ENCODE data around the gene RASGEF1C. TPM values are rescaled to one million over a fixed set of nuclear protein-coding genes. Genes with fewer than 3 reads are reported as not detected.

The RASGEF1C gene
- total RNA-seq, 2 experiments from 2014 or later = not detected

- no peaks in the 10 kb centered on the region for H3K9me3 Mint-ChIP-seq
- H3K36me3 Mint-ChIP-seq (ENCODE audit: low read depth) = no peaks in the 10 kb centered on the region
- ChIA-PET POLR2A (no interaction called here), CTCF (no interaction called here)
- peaks cover 2% of the 10 kb centered on the region for H3K27me3 Mint-ChIP-seq
- DNase-seq = no peak
- no peak overlapping the region for H3K27ac Mint-ChIP-seq
- no peak overlapping the region for H3K4me3 Mint-ChIP-seq
- H3K4me1 Mint-ChIP-seq = no peaks in the 10 kb centered on the region
These were observed 53.6 kb downstream of the RASGEF1C start for GRCh38 chr5:180155365-180155926.

DNA sequence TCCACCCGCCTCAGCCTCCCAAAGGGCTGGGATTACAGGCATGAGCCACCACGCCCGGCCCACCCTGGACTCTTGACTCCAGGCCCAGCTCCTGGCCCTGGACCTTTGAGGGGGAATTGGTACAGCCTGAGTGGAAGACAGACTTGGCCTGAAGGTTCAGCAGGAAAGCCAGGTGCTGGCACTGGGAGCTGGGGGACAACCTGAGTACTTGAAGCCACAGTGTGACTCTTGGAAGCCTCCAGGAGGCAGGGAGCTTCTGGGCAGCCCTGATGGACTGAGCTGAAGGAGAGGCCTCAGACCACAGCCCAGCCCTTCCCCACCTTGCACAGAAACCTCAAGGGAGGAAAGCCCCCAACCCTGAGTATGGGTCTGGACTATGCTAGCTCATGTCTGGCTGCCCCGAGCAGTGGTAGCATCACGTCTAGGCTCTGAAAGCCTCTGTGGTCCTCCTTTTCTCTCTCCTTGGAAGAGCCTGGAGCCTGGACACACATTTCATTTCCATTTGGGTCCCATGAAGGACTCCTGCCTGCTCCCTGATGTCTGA lies 54.1 kb downstream of the RASGEF1C start:
- Mint-ChIP-seq H3K36me3 (ENCODE audit: low read depth) (no peaks in the 10 kb centered on the region), H3K4me3 (no peak overlapping the region), H3K9me3 (peaks cover 2% of the 10 kb centered on the region), H3K4me1 (no peaks in the 10 kb centered on the region), H3K27me3 (peaks cover 4% of the 10 kb centered on the region), H3K27ac (no peak overlapping the region)
- CTCF ChIA-PET = no interaction called here
- POLR2A ChIA-PET = no interaction called here
- no peak for DNase-seq

DNA sequence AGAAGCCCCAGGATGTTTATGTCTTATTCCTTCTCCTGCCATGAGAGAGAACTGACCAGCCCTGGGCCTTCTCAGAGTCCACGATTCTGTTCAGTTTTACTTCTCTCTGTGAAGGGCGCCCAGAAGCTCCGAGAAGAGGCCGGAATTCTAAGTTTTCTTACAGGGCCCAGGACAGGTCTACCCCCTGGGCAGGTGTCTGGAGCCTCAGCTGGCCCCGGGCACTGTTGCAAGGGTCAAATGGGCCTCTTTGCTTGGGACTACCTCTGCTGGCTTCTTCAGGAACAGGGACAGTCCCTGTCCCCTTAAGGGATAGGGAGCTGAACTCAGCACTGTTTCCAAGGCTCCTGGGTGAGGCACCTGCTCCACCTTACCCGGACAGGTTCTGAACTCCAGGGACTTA lies 55.0 kb downstream of the RASGEF1C start:
- no peak overlapping the region for H3K27ac Mint-ChIP-seq
- CTCF ChIA-PET = no interaction called here

GRCh38 chr5:180153099-180153498 lies 55.9 kb downstream of the RASGEF1C start:
- no peak for DNase-seq
- Mint-ChIP-seq H3K4me3 (no peak overlapping the region), H3K4me1 (no peaks in the 10 kb centered on the region), H3K27me3 (peaks cover 12% of the 10 kb centered on the region), H3K27ac (no peak overlapping the region), H3K9me3 (peaks cover 10% of the 10 kb centered on the region), H3K36me3 (ENCODE audit: low read depth) (no peaks in the 10 kb centered on the region)
- ChIA-PET POLR2A (no interaction called here), CTCF (no interaction called here)

More for the DNA sequence above, 55.0 kb downstream of the RASGEF1C start:
- Mint-ChIP-seq H3K36me3 (ENCODE audit: low read depth) (no peaks in the 10 kb centered on the region), H3K4me1 (no peaks in the 10 kb centered on the region), H3K9me3 (peaks cover 6% of the 10 kb centered on the region), H3K4me3 (no peak overlapping the region), H3K27me3 (peaks cover 8% of the 10 kb centered on the region)
- DNase-seq = no peak
- POLR2A ChIA-PET = no interaction called here

- no peak for DNase-seq
- H3K4me1 Mint-ChIP-seq = no peaks in the 10 kb centered on the region
- H3K27me3 Mint-ChIP-seq = peaks cover 21% of the 10 kb centered on the region
- H3K36me3 Mint-ChIP-seq (ENCODE audit: low read depth) = no peaks in the 10 kb centered on the region
- H3K9me3 Mint-ChIP-seq = peaks cover 13% of the 10 kb centered on the region
- H3K4me3 Mint-ChIP-seq = no peak overlapping the region
- ChIA-PET POLR2A (no interaction called here), CTCF (no interaction called here)
- H3K27ac Mint-ChIP-seq = no peak overlapping the region
These were observed 65.2 kb downstream of the RASGEF1C start for GRCh38 chr5:180143656-180144364.

- H3K27me3 Mint-ChIP-seq = peaks cover 18% of the 10 kb centered on the region
- no peak overlapping the region for H3K4me3 Mint-ChIP-seq
- peaks cover 9% of the 10 kb centered on the region for H3K9me3 Mint-ChIP-seq
- no peaks in the 10 kb centered on the region for H3K4me1 Mint-ChIP-seq
- ChIA-PET CTCF (no interaction called here), POLR2A (no interaction called here)
- H3K36me3 Mint-ChIP-seq (ENCODE audit: low read depth) = no peaks in the 10 kb centered on the region
- no peak for DNase-seq
- no peak overlapping the region for H3K27ac Mint-ChIP-seq
These were observed 66.0 kb downstream of the RASGEF1C start for GRCh38 chr5:180142824-180143610.

- Mint-ChIP-seq H3K4me3 (no peak overlapping the region), H3K4me1 (no peaks in the 10 kb centered on the region), H3K9me3 (peaks cover 7% of the 10 kb centered on the region)
These were observed 66.8 kb downstream of the RASGEF1C start for GRCh38 chr5:180142021-180142765.

DNA sequence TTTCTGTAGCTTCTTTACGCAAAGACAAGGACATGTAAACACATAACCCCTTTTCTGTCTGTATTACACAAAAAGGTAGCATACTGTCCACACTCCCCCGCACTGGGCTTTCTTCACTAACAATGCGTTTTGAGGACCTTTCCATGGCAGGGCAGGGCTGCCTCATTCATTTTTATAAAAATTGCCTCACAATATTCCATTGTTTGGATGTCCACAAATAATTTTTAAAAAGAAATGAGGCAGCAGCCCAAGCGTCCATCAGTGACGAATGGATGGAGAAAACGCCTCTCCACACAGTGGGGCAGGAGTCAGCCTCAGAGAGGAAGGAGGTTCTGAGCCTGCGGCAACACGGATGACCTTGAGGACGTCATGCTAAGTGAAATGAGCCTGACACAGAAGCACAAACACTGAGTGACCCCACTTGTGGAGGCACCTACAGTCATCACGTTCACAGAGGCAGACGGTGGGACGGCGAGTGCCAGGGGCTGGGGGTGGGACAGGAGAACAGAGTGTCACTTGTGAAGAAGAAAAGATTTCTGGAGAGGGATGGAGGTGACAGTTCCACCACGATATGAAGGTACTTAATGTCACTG lies 67.8 kb downstream of the RASGEF1C start:
- ChIA-PET CTCF (no interaction called here), POLR2A (no interaction called here)
- no peak for DNase-seq
- Mint-ChIP-seq H3K27ac (no peak overlapping the region), H3K27me3 (peaks cover 6% of the 10 kb centered on the region), H3K36me3 (ENCODE audit: low read depth) (no peaks in the 10 kb centered on the region), H3K4me1 (no peaks in the 10 kb centered on the region), H3K9me3 (peaks cover under 1% of the 10 kb centered on the region), H3K4me3 (no peak overlapping the region)

More at GRCh38 chr5:180142021-180142765, 66.8 kb downstream of the RASGEF1C start:
- Mint-ChIP-seq H3K27ac (no peak overlapping the region), H3K36me3 (ENCODE audit: low read depth) (no peaks in the 10 kb centered on the region), H3K27me3 (peaks cover 12% of the 10 kb centered on the region)
- CTCF ChIA-PET = no interaction called here
- DNase-seq = no peak
- POLR2A ChIA-PET = no interaction called here

- H3K27me3 Mint-ChIP-seq = no peaks in the 10 kb centered on the region
- POLR2A ChIA-PET = no interaction called here
- no peaks in the 10 kb centered on the region for H3K9me3 Mint-ChIP-seq
- no peaks in the 10 kb centered on the region for H3K4me1 Mint-ChIP-seq
- CTCF ChIA-PET = no interaction called here
- H3K36me3 Mint-ChIP-seq (ENCODE audit: low read depth) = no peaks in the 10 kb centered on the region
- H3K27ac Mint-ChIP-seq = no peak overlapping the region
- no peak overlapping the region for H3K4me3 Mint-ChIP-seq
- DNase-seq = peak; percentile 2
These were observed 68.4 kb downstream of the RASGEF1C start for GRCh38 chr5:180140571-180140970.

- Mint-ChIP-seq H3K27ac (no peak overlapping the region), H3K4me3 (no peak overlapping the region), H3K36me3 (ENCODE audit: low read depth) (no peaks in the 10 kb centered on the region), H3K27me3 (no peaks in the 10 kb centered on the region), H3K4me1 (peaks cover 4% of the 10 kb centered on the region), H3K9me3 (no peaks in the 10 kb centered on the region)
- ChIA-PET CTCF (no interaction called here), POLR2A (no interaction called here)
- peak; percentile 0 for DNase-seq
These were observed 68.9 kb downstream of the RASGEF1C start for GRCh38 chr5:180140079-180140554.

DNA sequence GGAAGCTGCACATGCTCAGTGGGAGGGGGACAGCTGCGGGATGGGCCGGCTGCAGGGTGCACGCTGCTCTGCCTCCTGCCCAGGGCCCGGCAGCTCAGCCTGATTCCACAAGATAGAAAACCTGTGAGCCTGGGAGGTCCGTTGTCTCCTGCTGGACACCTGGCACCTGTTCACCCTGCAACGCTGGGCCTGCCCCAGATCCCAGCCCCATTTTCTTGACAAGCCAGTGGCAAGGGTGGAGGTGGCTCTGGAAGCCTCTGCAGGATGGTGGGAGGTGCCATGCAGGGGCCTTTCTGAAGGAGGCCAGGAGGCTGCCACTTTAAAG lies 69.3 kb downstream of the RASGEF1C start:
- H3K36me3 Mint-ChIP-seq (ENCODE audit: low read depth) = no peaks in the 10 kb centered on the region
- ChIA-PET POLR2A (no interaction called here), CTCF (no interaction called here)
- no peak overlapping the region for H3K4me3 Mint-ChIP-seq
- H3K27ac Mint-ChIP-seq = no peak overlapping the region
- no peaks in the 10 kb centered on the region for H3K9me3 Mint-ChIP-seq
- peaks cover 8% of the 10 kb centered on the region for H3K4me1 Mint-ChIP-seq
- no peak for DNase-seq
- no peaks in the 10 kb centered on the region for H3K27me3 Mint-ChIP-seq

DNA sequence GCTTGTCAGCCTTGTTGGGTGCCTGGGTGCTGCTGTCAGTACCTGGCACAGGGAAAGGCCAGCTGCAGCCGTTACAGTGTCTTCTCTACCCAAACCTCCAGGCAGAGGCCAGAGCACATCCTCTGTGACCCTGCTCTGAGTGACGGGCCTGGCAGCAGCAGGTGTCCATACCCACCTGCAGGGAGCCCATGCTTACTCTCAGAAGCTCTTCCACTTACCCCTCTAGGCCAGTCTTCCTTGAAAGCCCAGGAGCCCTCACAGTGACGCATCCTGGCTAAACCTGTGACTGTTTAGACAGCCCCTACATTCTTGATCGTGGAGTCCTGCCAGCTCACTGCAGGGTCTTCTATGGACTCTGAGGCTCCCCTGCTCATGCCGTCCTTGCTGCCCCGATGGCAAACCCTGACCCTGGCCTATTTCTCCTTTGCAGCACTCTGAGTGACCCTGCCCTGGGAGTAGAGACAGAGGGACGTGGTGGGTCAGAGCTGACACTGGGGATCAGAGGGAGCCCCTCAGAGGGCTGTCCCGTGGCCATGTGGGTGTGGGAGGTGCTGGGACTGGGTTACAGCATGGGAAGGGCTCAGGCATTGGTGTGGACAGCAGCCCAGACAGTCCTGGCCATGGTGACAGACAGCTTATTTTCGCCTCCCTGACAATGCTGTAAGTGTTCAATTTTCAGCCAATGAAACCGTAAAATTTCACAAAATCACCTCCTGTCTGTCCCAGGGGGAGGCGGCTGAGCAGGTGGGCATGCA lies 69.9 kb downstream of the RASGEF1C start:
- no peaks in the 10 kb centered on the region for H3K9me3 Mint-ChIP-seq
- CTCF ChIA-PET = no interaction called here
- DNase-seq = peak; percentile 1
- peaks cover 9% of the 10 kb centered on the region for H3K4me1 Mint-ChIP-seq
- no peaks in the 10 kb centered on the region for H3K27me3 Mint-ChIP-seq
- H3K4me3 Mint-ChIP-seq = no peak overlapping the region
- H3K27ac Mint-ChIP-seq = no peak overlapping the region
- POLR2A ChIA-PET = no interaction called here
- H3K36me3 Mint-ChIP-seq (ENCODE audit: low read depth) = no peaks in the 10 kb centered on the region

Data from activated CD4-positive, alpha-beta T cell treated with anti-CD3 and anti-CD28 coated beads, Interleukin-2, amount 10 ng/mL, durations not matched to agents 7 days and 5 days (primary cell).